ENCODE measurements around the gene RAD51C.

- TF ChIP-seq CTCF (IDR thresholded peaks at IDR 0.05) = no peak
- no peak for TF ChIP-seq POLR2A (IDR thresholded peaks at IDR 0.05)
- peak; percentile 66 for TF ChIP-seq POLR2AphosphoS5 (IDR thresholded peaks at IDR 0.05)
Measured at GRCh38 chr17:58734040-58734439, 41.6 kb downstream of the RAD51C start.

Data from prostate gland (tissue), 2 donors.